ENCODE data around the gene ERICH6B.

The ERICH6B gene

DNA sequence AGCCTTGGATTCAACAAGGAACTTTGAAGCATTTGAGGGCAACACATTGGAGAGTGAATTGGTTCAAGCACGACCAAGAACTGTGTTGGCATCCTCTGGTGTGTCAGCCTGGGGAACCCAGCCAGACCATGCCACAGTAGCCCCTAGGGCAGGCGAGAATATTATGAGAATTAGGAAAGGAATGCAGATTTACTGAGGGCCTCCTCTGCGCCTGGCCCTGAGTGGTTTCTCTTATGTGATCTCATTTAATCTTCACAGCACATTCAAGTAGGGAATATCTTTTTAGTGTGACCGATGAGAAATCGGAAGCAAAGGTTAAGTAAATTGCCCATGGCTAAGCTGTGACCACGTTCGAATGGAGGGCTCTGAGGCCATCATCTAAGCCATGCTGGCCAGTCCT, 15.3 kb upstream of the ERICH6B start:
- no peak for DNase-seq (ENCODE audit: low read depth, low spot score)

GRCh38 chr13:45629940-45630339, 14.4 kb upstream of the ERICH6B start:
- Histone ChIP-seq H3K36me3 (ENCODE audit: insufficient read depth, insufficient read length, low read length) (no peaks in the 10 kb centered on the region), H3K9me3 (ENCODE audit: insufficient read depth, low read length) (no peaks in the 10 kb centered on the region), H3K4me3 (ENCODE audit: insufficient read length, low read depth) (no peak overlapping the region), H3K9ac (ENCODE audit: insufficient read length, low read depth) (no peak overlapping the region), H3K4me1 (ENCODE audit: insufficient read depth, insufficient read length) (no peaks in the 10 kb centered on the region), H3K27me3 (ENCODE audit: insufficient read depth, insufficient read length) (no peaks in the 10 kb centered on the region)
- no peak for DNase-seq (ENCODE audit: low read depth, low spot score)
- TF ChIP-seq SUZ12 (IDR thresholded peaks at IDR 0.05; ENCODE audit: extremely low read depth, insufficient read depth, insufficient read length) (no peak), ZNF274 (IDR thresholded peaks at IDR 0.05; ENCODE audit: low read depth, low read length) (no peak), YY1 (IDR thresholded peaks at IDR 0.05; ENCODE audit: insufficient read depth, insufficient read length) (no peak)

More for the DNA sequence above, 15.3 kb upstream of the ERICH6B start:
- Histone ChIP-seq H3K9ac (ENCODE audit: insufficient read length, low read depth) (no peak overlapping the region), H3K4me1 (ENCODE audit: insufficient read depth, insufficient read length) (no peaks in the 10 kb centered on the region), H3K27me3 (ENCODE audit: insufficient read depth, insufficient read length) (no peaks in the 10 kb centered on the region), H3K36me3 (ENCODE audit: insufficient read depth, insufficient read length, low read length) (no peaks in the 10 kb centered on the region), H3K9me3 (ENCODE audit: insufficient read depth, low read length) (no peaks in the 10 kb centered on the region), H3K4me3 (ENCODE audit: insufficient read length, low read depth) (no peak overlapping the region)
- TF ChIP-seq YY1 (IDR thresholded peaks at IDR 0.05; ENCODE audit: insufficient read depth, insufficient read length) = no peak

DNA sequence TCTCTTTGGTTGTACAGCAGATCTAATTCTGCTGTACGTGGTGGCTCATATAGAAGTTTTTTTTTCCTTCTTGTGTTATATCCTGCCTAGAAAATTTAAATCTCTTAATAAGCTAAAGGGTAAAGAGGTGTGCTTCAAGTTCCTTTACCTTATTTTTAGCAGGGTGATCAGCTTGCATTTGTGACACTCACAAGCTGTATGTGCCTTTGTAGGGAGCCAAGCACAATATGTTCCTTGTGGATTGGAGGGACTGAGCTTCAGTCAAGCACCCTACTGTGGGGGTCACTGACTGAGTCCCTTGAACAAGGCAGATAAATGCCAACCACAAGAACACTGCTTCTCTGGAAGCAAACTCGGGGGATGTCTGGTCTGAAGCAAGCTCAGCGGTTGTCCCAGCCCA, 12.6 kb upstream of the ERICH6B start:
- Histone ChIP-seq H3K9me3 (ENCODE audit: insufficient read depth, low read length) (no peaks in the 10 kb centered on the region), H3K36me3 (ENCODE audit: insufficient read depth, insufficient read length, low read length) (no peaks in the 10 kb centered on the region), H3K27me3 (ENCODE audit: insufficient read depth, insufficient read length) (no peaks in the 10 kb centered on the region), H3K4me1 (ENCODE audit: insufficient read depth, insufficient read length) (no peaks in the 10 kb centered on the region), H3K9ac (ENCODE audit: insufficient read length, low read depth) (no peak overlapping the region), H3K4me3 (ENCODE audit: insufficient read length, low read depth) (no peak overlapping the region)
- no peak for DNase-seq (ENCODE audit: low read depth, low spot score)
- TF ChIP-seq YY1 (IDR thresholded peaks at IDR 0.05; ENCODE audit: insufficient read depth, insufficient read length) (no peak), SUZ12 (IDR thresholded peaks at IDR 0.05; ENCODE audit: extremely low read depth, insufficient read depth, insufficient read length) (no peak), ZNF274 (IDR thresholded peaks at IDR 0.05; ENCODE audit: low read depth, low read length) (no peak)

GRCh38 chr13:45627656-45628055, 12.1 kb upstream of the ERICH6B start:
- H3K27me3 ChIP-seq (ENCODE audit: insufficient read depth, insufficient read length) = no peaks in the 10 kb centered on the region
- H3K4me1 ChIP-seq (ENCODE audit: insufficient read depth, insufficient read length) = no peaks in the 10 kb centered on the region
- H3K9me3 ChIP-seq (ENCODE audit: insufficient read depth, low read length) = no peaks in the 10 kb centered on the region
- H3K36me3 ChIP-seq (ENCODE audit: insufficient read depth, insufficient read length, low read length) = no peaks in the 10 kb centered on the region
- no peak for TF ChIP-seq SUZ12 (IDR thresholded peaks at IDR 0.05; ENCODE audit: extremely low read depth, insufficient read depth, insufficient read length)
- TF ChIP-seq ZNF274 (IDR thresholded peaks at IDR 0.05; ENCODE audit: low read depth, low read length) = no peak
- no peak for TF ChIP-seq YY1 (IDR thresholded peaks at IDR 0.05; ENCODE audit: insufficient read depth, insufficient read length)
- no peak overlapping the region for H3K9ac ChIP-seq (ENCODE audit: insufficient read length, low read depth)
- H3K4me3 ChIP-seq (ENCODE audit: insufficient read length, low read depth) = no peak overlapping the region
- DNase-seq (ENCODE audit: low read depth, low spot score) = no peak

- no peak for DNase-seq (ENCODE audit: low read depth, low spot score)
- no peaks in the 10 kb centered on the region for H3K27me3 ChIP-seq (ENCODE audit: insufficient read depth, insufficient read length)
- no peak for TF ChIP-seq SUZ12 (IDR thresholded peaks at IDR 0.05; ENCODE audit: extremely low read depth, insufficient read depth, insufficient read length)
- no peak for TF ChIP-seq YY1 (IDR thresholded peaks at IDR 0.05; ENCODE audit: insufficient read depth, insufficient read length)
- TF ChIP-seq ZNF274 (IDR thresholded peaks at IDR 0.05; ENCODE audit: low read depth, low read length) = no peak
- no peak overlapping the region for H3K4me3 ChIP-seq (ENCODE audit: insufficient read length, low read depth)
- H3K36me3 ChIP-seq (ENCODE audit: insufficient read depth, insufficient read length, low read length) = no peaks in the 10 kb centered on the region
- no peaks in the 10 kb centered on the region for H3K9me3 ChIP-seq (ENCODE audit: insufficient read depth, low read length)
- no peaks in the 10 kb centered on the region for H3K4me1 ChIP-seq (ENCODE audit: insufficient read depth, insufficient read length)
- H3K9ac ChIP-seq (ENCODE audit: insufficient read length, low read depth) = no peak overlapping the region
Measured at GRCh38 chr13:45626731-45627374, 11.3 kb upstream of the ERICH6B start.

- H3K9ac ChIP-seq (ENCODE audit: insufficient read length, low read depth) = no peak overlapping the region
- TF ChIP-seq SUZ12 (IDR thresholded peaks at IDR 0.05; ENCODE audit: extremely low read depth, insufficient read depth, insufficient read length) (no peak), YY1 (IDR thresholded peaks at IDR 0.05; ENCODE audit: insufficient read depth, insufficient read length) (no peak), ZNF274 (IDR thresholded peaks at IDR 0.05; ENCODE audit: low read depth, low read length) (no peak)
- no peaks in the 10 kb centered on the region for H3K36me3 ChIP-seq (ENCODE audit: insufficient read depth, insufficient read length, low read length)
- H3K27me3 ChIP-seq (ENCODE audit: insufficient read depth, insufficient read length) = no peaks in the 10 kb centered on the region
- no peak overlapping the region for H3K4me3 ChIP-seq (ENCODE audit: insufficient read length, low read depth)
- DNase-seq (ENCODE audit: low read depth, low spot score) = no peak
- no peaks in the 10 kb centered on the region for H3K9me3 ChIP-seq (ENCODE audit: insufficient read depth, low read length)
- H3K4me1 ChIP-seq (ENCODE audit: insufficient read depth, insufficient read length) = no peaks in the 10 kb centered on the region
Measured at GRCh38 chr13:45623516-45624090, 8.1 kb upstream of the ERICH6B start.

DNA sequence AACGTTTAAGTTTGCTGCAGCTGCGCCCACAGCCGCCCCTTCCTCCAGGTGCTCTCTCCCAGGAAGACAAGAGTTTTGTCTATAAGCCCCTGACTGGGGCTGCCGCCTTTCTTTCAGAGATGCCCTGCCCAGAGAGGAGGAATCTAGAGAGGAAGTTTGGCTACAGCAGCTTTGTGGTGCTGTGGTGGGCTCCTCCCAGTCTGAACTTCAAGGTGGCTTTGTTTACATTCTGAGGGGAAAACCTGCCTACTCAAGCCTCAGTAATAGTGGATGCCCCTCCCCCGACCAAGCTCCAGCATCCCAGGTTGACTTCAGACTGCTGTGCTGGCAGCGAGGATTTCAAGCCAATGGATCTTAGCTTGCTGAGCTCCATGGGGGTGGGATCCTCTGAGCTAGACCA, 6.4 kb upstream of the ERICH6B start:
- TF ChIP-seq SUZ12 (IDR thresholded peaks at IDR 0.05; ENCODE audit: extremely low read depth, insufficient read depth, insufficient read length) = no peak
- no peak for TF ChIP-seq YY1 (IDR thresholded peaks at IDR 0.05; ENCODE audit: insufficient read depth, insufficient read length)
- no peak for TF ChIP-seq ZNF274 (IDR thresholded peaks at IDR 0.05; ENCODE audit: low read depth, low read length)
- Histone ChIP-seq H3K27me3 (ENCODE audit: insufficient read depth, insufficient read length) (no peaks in the 10 kb centered on the region), H3K9me3 (ENCODE audit: insufficient read depth, low read length) (no peaks in the 10 kb centered on the region), H3K4me1 (ENCODE audit: insufficient read depth, insufficient read length) (no peaks in the 10 kb centered on the region), H3K9ac (ENCODE audit: insufficient read length, low read depth) (no peak overlapping the region), H3K4me3 (ENCODE audit: insufficient read length, low read depth) (no peak overlapping the region), H3K36me3 (ENCODE audit: insufficient read depth, insufficient read length, low read length) (no peaks in the 10 kb centered on the region)
- DNase-seq (ENCODE audit: low read depth, low spot score) = peak; percentile 35
